ENCODE data around the gene CUL9. TPM values are rescaled to one million over a fixed set of nuclear protein-coding genes. Genes with fewer than 3 reads are reported as not detected.

The CUL9 gene
- total RNA-seq, 1 experiment from 2014 or later: 30.4 TPM

DNA sequence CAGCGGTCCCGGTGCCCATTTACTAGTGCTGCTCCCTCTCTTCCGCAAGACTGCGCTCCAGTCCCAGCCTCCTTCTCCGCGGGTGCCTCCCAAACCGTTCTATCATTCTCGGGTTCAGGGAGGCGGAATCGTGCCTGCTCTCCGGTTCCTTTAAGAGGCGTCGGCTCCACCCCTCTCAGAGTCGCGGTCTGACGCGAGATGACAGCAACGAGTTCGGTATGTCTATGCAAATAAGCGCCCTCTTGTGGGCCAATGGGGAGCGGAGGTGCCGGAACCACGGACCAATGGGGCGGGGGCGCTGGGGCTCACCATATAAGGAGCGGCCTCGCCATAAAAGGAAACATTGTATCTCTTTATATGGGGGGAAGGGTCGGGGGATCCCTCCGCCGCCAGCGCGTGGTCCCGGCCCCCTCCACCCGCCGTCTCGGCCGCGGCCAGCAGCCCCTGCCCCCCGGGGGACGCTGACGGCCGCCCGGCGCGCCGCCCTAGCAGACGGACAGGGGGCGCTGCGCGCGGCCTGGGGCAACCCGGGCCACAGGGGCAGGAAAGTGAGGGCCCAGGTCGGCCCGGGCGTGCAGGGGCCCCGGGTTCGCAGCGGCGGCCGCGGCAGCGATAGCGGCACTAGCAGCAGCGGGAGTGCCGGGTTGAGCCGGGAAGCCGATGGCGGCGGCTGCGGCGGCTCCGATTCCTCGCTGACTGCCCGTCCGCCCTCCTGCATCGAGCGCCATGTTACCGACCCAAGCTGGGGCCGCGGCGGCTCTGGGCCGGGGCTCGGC, 10.9 kb upstream of the CUL9 start, which contains the start of gene SRF:
Gene SRF, plus strand, starts transcription at position 339 of the 776 bp plus-strand sequence. Its CDS starts 388 bp downstream, at position 727.
- CTCF ChIA-PET: no interaction called here

DNA sequence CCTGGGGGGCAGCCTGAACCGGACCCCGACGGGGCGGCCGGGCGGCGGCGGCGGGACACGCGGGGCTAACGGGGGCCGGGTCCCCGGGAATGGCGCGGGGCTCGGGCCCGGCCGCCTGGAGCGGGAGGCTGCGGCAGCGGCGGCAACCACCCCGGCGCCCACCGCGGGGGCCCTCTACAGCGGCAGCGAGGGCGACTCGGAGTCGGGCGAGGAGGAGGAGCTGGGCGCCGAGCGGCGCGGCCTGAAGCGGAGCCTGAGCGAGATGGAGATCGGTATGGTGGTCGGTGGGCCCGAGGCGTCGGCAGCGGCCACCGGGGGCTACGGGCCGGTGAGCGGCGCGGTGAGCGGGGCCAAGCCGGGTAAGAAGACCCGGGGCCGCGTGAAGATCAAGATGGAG, 10.3 kb upstream of the CUL9 start:
- CTCF ChIA-PET: no interaction called here
- Histone ChIP-seq H3K27me3 (ENCODE audit: low read length) (no peaks in the 10 kb centered on the region), H3K9me2 (replicated peaks; ENCODE audit: low read length) (no peaks in the 10 kb centered on the region), H3K9me3 (ENCODE audit: low read length) (no peaks in the 10 kb centered on the region), H4K20me1 (ENCODE audit: low read length) (peaks cover 11% of the 10 kb centered on the region), H3K27ac (ENCODE audit: low read length) (no peak overlapping the region), H3K4me2 (ENCODE audit: low read length) (peak overlapping the region; percentile 86), H3F3A (ENCODE audit: low read length, unreplicated experiment) (no peaks in the 10 kb centered on the region), H3K9ac (ENCODE audit: low read length) (peak overlapping the region; percentile 84), H2AFZ (ENCODE audit: low read length) (peak overlapping the region; percentile 62), H3K36me3 (ENCODE audit: low read depth, low read length) (peaks cover 16% of the 10 kb centered on the region), H3K4me1 (ENCODE audit: insufficient read depth, low read length) (peaks cover 29% of the 10 kb centered on the region), H3K79me2 (ENCODE audit: low read length) (peaks cover 38% of the 10 kb centered on the region), H3K4me3 (ENCODE audit: low read length) (peak overlapping the region; percentile 94)
- intact Hi-C loops (cut with micrococcal nuclease): loop anchor here (1.0 to 2.0 kb wide), 2 partner anchors 21 to 112 kb away; partner anchors contain the start of genes KLC4 and MRPL2
- peak; percentile 0 for ATAC-seq
- no peak for DNase-seq
- BruUV-seq (replicated peaks): no TSS peak
- TF ChIP-seq EZH2phosphoT487 (IDR thresholded peaks at IDR 0.05; ENCODE audit: borderline replicate concordance, low read length): no peak
- no peak for TF ChIP-seq EZH2 (IDR thresholded peaks at IDR 0.05; ENCODE audit: low read length, unreplicated experiment)
- TF ChIP-seq, protein P1, sequence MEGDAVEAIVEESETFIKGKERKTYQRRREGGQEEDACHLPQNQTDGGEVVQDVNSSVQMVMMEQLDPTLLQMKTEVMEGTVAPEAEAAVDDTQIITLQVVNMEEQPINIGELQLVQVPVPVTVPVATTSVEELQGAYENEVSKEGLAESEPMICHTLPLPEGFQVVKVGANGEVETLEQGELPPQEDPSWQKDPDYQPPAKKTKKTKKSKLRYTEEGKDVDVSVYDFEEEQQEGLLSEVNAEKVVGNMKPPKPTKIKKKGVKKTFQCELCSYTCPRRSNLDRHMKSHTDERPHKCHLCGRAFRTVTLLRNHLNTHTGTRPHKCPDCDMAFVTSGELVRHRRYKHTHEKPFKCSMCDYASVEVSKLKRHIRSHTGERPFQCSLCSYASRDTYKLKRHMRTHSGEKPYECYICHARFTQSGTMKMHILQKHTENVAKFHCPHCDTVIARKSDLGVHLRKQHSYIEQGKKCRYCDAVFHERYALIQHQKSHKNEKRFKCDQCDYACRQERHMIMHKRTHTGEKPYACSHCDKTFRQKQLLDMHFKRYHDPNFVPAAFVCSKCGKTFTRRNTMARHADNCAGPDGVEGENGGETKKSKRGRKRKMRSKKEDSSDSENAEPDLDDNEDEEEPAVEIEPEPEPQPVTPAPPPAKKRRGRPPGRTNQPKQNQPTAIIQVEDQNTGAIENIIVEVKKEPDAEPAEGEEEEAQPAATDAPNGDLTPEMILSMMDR (conservative IDR thresholded peaks at IDR 0.05; ENCODE audit: low read depth, low read length): no peak
- POLR2A ChIA-PET (ENCODE audit: unreplicated experiment): no interaction called here

More for the DNA sequence above, 10.9 kb upstream of the CUL9 start, which contains the start of gene SRF:
- Histone ChIP-seq H3K36me3 (ENCODE audit: low read depth, low read length) (peaks cover 10% of the 10 kb centered on the region; the same call in 1 of the 2 replicates), H3K9me2 (replicated peaks; ENCODE audit: low read length) (no peaks in the 10 kb centered on the region), H3K4me2 (ENCODE audit: low read length) (peak within 1 kb of the TSS; percentile 86), H3K4me1 (ENCODE audit: insufficient read depth, low read length) (peaks cover 29% of the 10 kb centered on the region), H4K20me1 (ENCODE audit: low read length) (peaks cover 11% of the 10 kb centered on the region), H3K9me3 (ENCODE audit: low read length) (no peaks in the 10 kb centered on the region), H3K9ac (ENCODE audit: low read length) (peak within 1 kb of the TSS; percentile 84), H2AFZ (ENCODE audit: low read length) (peak within 1 kb of the TSS; percentile 97), H3K27me3 (ENCODE audit: low read length) (no peaks in the 10 kb centered on the region), H3F3A (ENCODE audit: low read length, unreplicated experiment) (no peaks in the 10 kb centered on the region), H3K4me3 (ENCODE audit: low read length) (peak within 1 kb of the TSS; percentile 94), H3K79me2 (ENCODE audit: low read length) (peaks cover 37% of the 10 kb centered on the region), H3K27ac (ENCODE audit: low read length) (peak within 1 kb of the TSS; percentile 48)
- POLR2A ChIA-PET (ENCODE audit: unreplicated experiment): interaction anchor here (0.7 kb wide), 1 partner anchor 360 kb away, joined by 5 read pairs; no protein-coding TSS in a partner anchor
- no TSS peak for BruUV-seq (replicated peaks)
- intact Hi-C loops (cut with micrococcal nuclease): loop anchor here (1.0 to 2.0 kb wide), 2 partner anchors 20 to 112 kb away; partner anchors contain the start of genes KLC4 and MRPL2
- TF ChIP-seq EZH2 (IDR thresholded peaks at IDR 0.05; ENCODE audit: low read length, unreplicated experiment) (no peak), EZH2phosphoT487 (IDR thresholded peaks at IDR 0.05; ENCODE audit: borderline replicate concordance, low read length) (no peak)
- TF ChIP-seq, protein P1 (conservative IDR thresholded peaks at IDR 0.05; ENCODE audit: low read depth, low read length): peak; percentile 56
- ATAC-seq (peak; percentile 71), DNase-seq (peak; percentile 99)
